A549 (cell line): ENCODE measurements around the gene SFTPD. TPM values are rescaled to one million over a fixed set of nuclear protein-coding genes. Genes with fewer than 3 reads are reported as not detected.

ENCODE experiments used
- ATAC-seq, 2 experiments: fragments of 200-7000 bp in 1 of 2; fragments of >200 bp in 1 of 2; cut with Nextera tagmentation in 1 of 2; cut with Tn5 transposase in 1 of 2; 3 replicates each; pipeline versions ENCODE4 v1.8.0 to v1.9.1; 2018 to 2020; ENCODE audit warnings: mild to moderate bottlenecking in 1 of 2, moderate library complexity in 1 of 2
- CTCF ChIA-PET: fragments of 300-600 bp; sonication (Branson Sonifier 250); formaldehyde crosslinking; extraction: SDS; loops from one replicate; lab custom pipeline; 2021; ENCODE audit warnings: antibody characterized with exemption, inconsistent platforms; lab: Yijun Ruan, JAX
- POLR2A ChIA-PET: fragments of 350-600 bp; formaldehyde crosslinking; extraction: SDS; loops from one replicate; lab custom pipeline; 2021; ENCODE audit warnings: antibody characterized with exemption, inconsistent platforms; lab: Yijun Ruan, JAX
- DNase-seq, 2 experiments: peaks; one replicate each; pipeline versions ENCODE4 v3.0.0 to v3.0.0-alpha.2; 2011 to 2016; ENCODE audit warnings: low read depth in 1 of 2, low spot score in 1 of 2
- FAIRE-seq: peaks from 2 replicates; lab custom pipeline; 2011; peaks lifted over from hg19 to GRCh38; lab: Jason Lieb, UNC
- H3K27ac ChIP-seq, 2 experiments: fragments of >200 bp; sonication (Bioruptor Twin); formaldehyde crosslinking; 3 replicates each; pipeline ENCODE4 v1.5.1; 2016 to 2017
- H3K4me1 ChIP-seq: fragments of >200 bp; sonication (Bioruptor Twin); formaldehyde crosslinking; 3 replicates; pipeline ENCODE4 v1.6.1; 2016
- H3K4me2 ChIP-seq: fragments of >200 bp; sonication (Bioruptor Twin); formaldehyde crosslinking; 3 replicates; pipeline ENCODE4 v1.6.1; 2016
- H3K4me3 ChIP-seq: fragments of >200 bp; sonication (Bioruptor Twin); formaldehyde crosslinking; 3 replicates; pipeline ENCODE4 v1.5.1; 2016
- H3K9me3 ChIP-seq: fragments of >200 bp; sonication (Bioruptor Twin); formaldehyde crosslinking; 3 replicates; pipeline ENCODE4 v1.6.1; 2016
- CTCF ChIP-seq: fragments of >200 bp; sonication (Bioruptor Twin); formaldehyde crosslinking; IDR thresholded peaks from 3 replicates; pipeline ENCODE4 v1.5.1; 2016
- EHF ChIP-seq: fragments of 250-450 bp; sonication (Bioruptor Pico); IDR thresholded peaks from 2 replicates; pipeline ENCODE4 v1.5.0; 2020; ENCODE audit warnings: mild to moderate bottlenecking
- EHMT2 ChIP-seq: fragments of 200-600 bp; sonication (generic); IDR thresholded peaks from 2 replicates; pipeline ENCODE4 v1.6.1; 2016; ENCODE audit warnings: antibody characterized with exemption, low read depth, mild to moderate bottlenecking, moderate library complexity
- EP300 ChIP-seq, 2 experiments: fragments of >200 bp; sonication (Bioruptor Twin); formaldehyde crosslinking; IDR thresholded peaks; 2 replicates in 1 of 2; 3 replicates in 1 of 2; pipeline ENCODE4 v1.6.1; 2016 to 2017
- HEYL ChIP-seq: fragments of 250-450 bp; sonication (Bioruptor Pico); IDR thresholded peaks from 2 replicates; pipeline ENCODE4 v1.8.0; 2021; ENCODE audit warnings: mild to moderate bottlenecking, moderate library complexity
- HOXB13 ChIP-seq: fragments of 250-450 bp; sonication (Bioruptor Pico); IDR thresholded peaks from 2 replicates; pipeline ENCODE4 v1.5.0; 2020; ENCODE audit warnings: low read depth, mild to moderate bottlenecking, moderate library complexity
- HOXB5 ChIP-seq: fragments of 250-450 bp; sonication (Bioruptor Pico); IDR thresholded peaks from 2 replicates; pipeline ENCODE4 v1.5.0; 2020; ENCODE audit warnings: mild to moderate bottlenecking, moderate library complexity
- JUN ChIP-seq, 2 experiments: fragments of >200 bp; sonication (Bioruptor Twin); formaldehyde crosslinking; IDR thresholded peaks; 2 replicates in 1 of 2; 3 replicates in 1 of 2; pipeline ENCODE4 v1.6.1; 2016 to 2017
- KDM1A ChIP-seq: fragments of 200-600 bp; sonication (generic); IDR thresholded peaks from 2 replicates; pipeline ENCODE4 v1.6.1; 2016; ENCODE audit warnings: low read depth, mild to moderate bottlenecking
- KDM5A ChIP-seq: fragments of 200-600 bp; sonication (generic); IDR thresholded peaks from 2 replicates; pipeline ENCODE4 v1.6.1; 2016; ENCODE audit warnings: antibody characterized with exemption, mild to moderate bottlenecking
- MAFK ChIP-seq: fragments of 450-650 bp; IDR thresholded peaks from 2 replicates; pipeline ENCODE4 v1.6.1; 2014; ENCODE audit not compliant: partially characterized antibody
- MAX ChIP-seq: IDR thresholded peaks from 2 replicates; pipeline ENCODE4 v1.6.1; 2012
- MYC ChIP-seq: IDR thresholded peaks from 2 replicates; pipeline ENCODE4 v1.6.1; 2012; ENCODE audit warnings: mild to moderate bottlenecking, inconsistent platforms, low read length, improper control_type of control experiment, borderline replicate concordance
- NFE2L2 ChIP-seq: fragments of 150-350 bp; conservative IDR thresholded peaks from 2 replicates; pipeline ENCODE4 v1.6.1; 2014; ENCODE audit warnings: low read length
- NPAS2 ChIP-seq: fragments of 250-450 bp; sonication (Bioruptor Pico); IDR thresholded peaks from 2 replicates; pipeline ENCODE4 v1.8.0; 2022; ENCODE audit warnings: mild to moderate bottlenecking, moderate library complexity, borderline replicate concordance
- RAD21 ChIP-seq, 2 experiments: fragments of >200 bp in 1 of 2; sonication (Bioruptor Twin) in 1 of 2; formaldehyde crosslinking in 1 of 2; IDR thresholded peaks in 1 of 2; conservative IDR thresholded peaks in 1 of 2; 2 replicates in 1 of 2; 3 replicates in 1 of 2; pipeline ENCODE4 v1.6.1; 2012 to 2018; ENCODE audit warnings: inconsistent platforms in 1 of 2
- RARB ChIP-seq: fragments of 250-450 bp; sonication (Bioruptor Pico); IDR thresholded peaks from 2 replicates; pipeline ENCODE4 v1.8.0; 2021; ENCODE audit warnings: mild to moderate bottlenecking, moderate library complexity
- RCOR1 ChIP-seq: fragments of 150-350 bp; IDR thresholded peaks from 2 replicates; pipeline ENCODE4 v1.6.1; 2014; ENCODE audit warnings: antibody characterized with exemption, low read length, low read depth
- REST ChIP-seq: fragments of 200-600 bp; sonication (generic); IDR thresholded peaks from 2 replicates; pipeline ENCODE4 v1.6.1; 2016; ENCODE audit warnings: antibody characterized with exemption, mild to moderate bottlenecking, moderate library complexity
- SMC3 ChIP-seq: fragments of >200 bp; sonication (Bioruptor Twin); formaldehyde crosslinking; IDR thresholded peaks from 3 replicates; pipeline ENCODE4 v1.6.1; 2018; ENCODE audit warnings: inconsistent platforms
- SREBF2 ChIP-seq: fragments of 450-650 bp; IDR thresholded peaks from 2 replicates; pipeline ENCODE4 v1.6.1; 2014; ENCODE audit warnings: mild to moderate bottlenecking, moderate library complexity
- TP53 ChIP-seq: fragments of 250-450 bp; sonication (Bioruptor Pico); IDR thresholded peaks from 2 replicates; pipeline ENCODE4 v1.5.0; 2021; ENCODE audit warnings: mild to moderate bottlenecking, moderate library complexity
- ZC3H11A ChIP-seq: fragments of 450-650 bp; IDR thresholded peaks from 2 replicates; pipeline ENCODE4 v1.6.1; 2014; ENCODE audit warnings: antibody characterized with exemption, mild to moderate bottlenecking
- WGBS: methylation state at CpG from one replicate; pipeline ENCODE4 v1.1.6; 2017; ENCODE audit errors: missing lambda C conversion rate; 5-methylcytosine and 5-hydroxymethylcytosine counted together
- polyA plus RNA-seq, 4 experiments: library from polyadenylated mRNA; depleted of rRNA in 3 of 4; stranded (reverse); fragments of >200 nt; fragmentation: RNase III in 1 of 4; extraction: RNeasy Plus Mini Kit Qiagen cat#74134 plus additional on column Dnase treatment in 1 of 4; gene quantifications; 2 replicates in 3 of 4; 3 replicates in 1 of 4; pipeline ENCODE4 v1.2.3, GENCODE V29; 2011 to 2017
- TF ChIP-seq, protein P1 (sequence below): fragments of 450-650 bp; IDR thresholded peaks from 2 replicates; pipeline ENCODE4 v1.6.1; 2014; ENCODE audit warnings: antibody characterized with exemption
- TF ChIP-seq, protein P2 (sequence below): fragments of >200 bp; sonication (Bioruptor Twin); formaldehyde crosslinking; IDR thresholded peaks from 2 replicates; pipeline ENCODE4 v1.6.1; 2016

The SFTPD gene
- polyA plus RNA-seq, 2 of the 4 experiments (the other 2 are of a cell fraction), result 0.17 to 0.19 TPM

- FAIRE-seq (no peak), DNase-seq (no peak), ATAC-seq (no peak)
- WGBS, result 11% methylated on average over 4 of the region's 4 CpGs
- H3K27ac ChIP-seq, result no peak overlapping the region
- TF ChIP-seq HOXB5 (CRISPR knock-in tag) (no peak), HEYL (CRISPR knock-in tag) (no peak), HOXB13 (no peak), EP300 (IDR thresholded peaks at IDR 0.05) (no peak), KDM5A (no peak), EHMT2 (no peak), EHF (CRISPR knock-in tag) (no peak), ZC3H11A (no peak), NPAS2 (CRISPR knock-in tag) (no peak), JUN (IDR thresholded peaks at IDR 0.05) (no peak), REST (no peak), SREBF2 (no peak), RARB (CRISPR knock-in tag) (no peak), RCOR1 (no peak), MAFK (no peak), KDM1A (no peak), TP53 (CRISPR knock-in tag) (no peak), NFE2L2 (no peak)
- TF ChIP-seq, protein P1, sequence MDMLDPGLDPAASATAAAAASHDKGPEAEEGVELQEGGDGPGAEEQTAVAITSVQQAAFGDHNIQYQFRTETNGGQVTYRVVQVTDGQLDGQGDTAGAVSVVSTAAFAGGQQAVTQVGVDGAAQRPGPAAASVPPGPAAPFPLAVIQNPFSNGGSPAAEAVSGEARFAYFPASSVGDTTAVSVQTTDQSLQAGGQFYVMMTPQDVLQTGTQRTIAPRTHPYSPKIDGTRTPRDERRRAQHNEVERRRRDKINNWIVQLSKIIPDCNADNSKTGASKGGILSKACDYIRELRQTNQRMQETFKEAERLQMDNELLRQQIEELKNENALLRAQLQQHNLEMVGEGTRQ, result no peak
- CTCF ChIA-PET, result interaction anchor here (0.8 to 1.8 kb wide), 4 partner anchors 9 to 368 kb away, joined by 3 to 10 read pairs (median 4); no protein-coding TSS in a partner anchor
- H3K4me2 ChIP-seq, result no peak overlapping the region
- H3K9me3 ChIP-seq, result no peaks in the 10 kb centered on the region
- H3K4me3 ChIP-seq, result no peak overlapping the region
- POLR2A ChIA-PET, result no interaction called here
- no peaks in the 10 kb centered on the region for H3K4me1 ChIP-seq
Observed at GRCh38 chr10:79930267-79930666, 18.6 kb downstream of the SFTPD start.

DNA sequence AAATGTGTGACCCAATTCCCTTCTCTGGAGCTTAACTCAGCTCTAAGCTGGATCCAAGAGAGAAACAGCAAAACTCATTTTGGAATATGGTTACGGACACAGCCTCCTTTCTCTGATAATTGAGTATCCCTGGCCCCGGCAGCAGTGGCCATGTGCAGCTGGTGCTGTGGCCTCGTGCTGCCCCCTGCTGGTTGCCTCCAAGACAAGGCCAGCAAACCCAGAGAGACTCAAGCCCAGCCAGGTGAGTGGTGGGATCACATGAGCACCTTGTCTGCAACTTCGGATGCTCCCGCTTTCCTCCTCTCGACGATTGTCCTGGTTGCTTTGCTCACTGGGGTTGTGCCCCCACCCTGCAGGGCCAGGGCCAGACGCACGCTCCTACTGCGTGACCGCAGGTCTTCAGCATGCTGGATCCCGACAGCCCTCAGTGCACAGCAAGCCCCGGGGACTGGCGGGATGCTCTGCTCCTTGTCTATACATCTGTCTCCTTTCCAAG, 19.4 kb downstream of the SFTPD start:
- Histone ChIP-seq H3K27ac (no peak overlapping the region), H3K9me3 (no peaks in the 10 kb centered on the region), H3K4me3 (no peak overlapping the region), H3K4me1 (no peaks in the 10 kb centered on the region), H3K4me2 (peak overlapping the region; percentile 46)
- CTCF ChIA-PET, result interaction anchor here (0.8 to 2.1 kb wide), 6 partner anchors 9 to 560 kb away, joined by 3 to 10 read pairs (median 6); partner anchors contain the start of gene SFTPA2
- FAIRE-seq (peak; percentile 23), ATAC-seq (peak; percentile 90 to 98), DNase-seq (peak; percentile 66 to 71)
- TF ChIP-seq MYC (0 out of 2 replicates have a peak, but pooled peaks have one; percentile 43), CTCF (peak; percentile 92), SMC3 (peak; percentile 87), MAX (peak; percentile 47; the same call in 1 of the 2 replicates), RAD21 (conservative IDR thresholded peaks at IDR 0.05 in 1 of 2, IDR thresholded peaks at IDR 0.05 in 1 of 2) (peak; percentile 89 to 93)
- TF ChIP-seq, protein P2, sequence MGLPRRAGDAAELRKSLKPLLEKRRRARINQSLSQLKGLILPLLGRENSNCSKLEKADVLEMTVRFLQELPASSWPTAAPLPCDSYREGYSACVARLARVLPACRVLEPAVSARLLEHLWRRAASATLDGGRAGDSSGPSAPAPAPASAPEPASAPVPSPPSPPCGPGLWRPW, result no peak
- WGBS, result 0% methylated on average over 12 of the region's 14 CpGs
- POLR2A ChIA-PET, result no interaction called here
